Measurements from ENCODE around the gene MAPK11.

Gene MAPK11

GRCh38 chr22:50226875-50227165 lies 43.4 kb downstream of the MAPK11 start:
- DNase-seq (ENCODE audit: extremely low read depth, low read depth): no peak

GRCh38 chr22:50226063-50226874 lies 43.9 kb downstream of the MAPK11 start:
- no peak for DNase-seq (ENCODE audit: extremely low read depth, low read depth)
- TF ChIP-seq CTCF (IDR thresholded peaks at IDR 0.05; ENCODE audit: low read depth, low read length): no peak

More at GRCh38 chr22:50226875-50227165, 43.4 kb downstream of the MAPK11 start:
- no peak for TF ChIP-seq CTCF (IDR thresholded peaks at IDR 0.05; ENCODE audit: low read depth, low read length)

GRCh38 chr22:50225200-50225969 lies 44.8 kb downstream of the MAPK11 start:
- TF ChIP-seq CTCF (IDR thresholded peaks at IDR 0.05; ENCODE audit: low read depth, low read length): no peak
- no peak for DNase-seq (ENCODE audit: extremely low read depth, low read depth)

GRCh38 chr22:50224071-50224470 lies 46.1 kb downstream of the MAPK11 start:
- TF ChIP-seq CTCF (IDR thresholded peaks at IDR 0.05; ENCODE audit: low read depth, low read length): no peak
- DNase-seq (ENCODE audit: extremely low read depth, low read depth): no peak

- DNase-seq (ENCODE audit: extremely low read depth, low read depth): no peak
- no peak for TF ChIP-seq CTCF (IDR thresholded peaks at IDR 0.05; ENCODE audit: low read depth, low read length)
Observed at GRCh38 chr22:50222508-50222907, 47.7 kb downstream of the MAPK11 start.

GRCh38 chr22:50221410-50222300 lies 48.5 kb downstream of the MAPK11 start:
- TF ChIP-seq CTCF (IDR thresholded peaks at IDR 0.05; ENCODE audit: low read depth, low read length): no peak
- no peak for DNase-seq (ENCODE audit: extremely low read depth, low read depth)
